IMR-90 (cell line): Measurements from ENCODE around the gene KDM5B. TPM values are rescaled to one million over a fixed set of nuclear protein-coding genes. Genes with fewer than 3 reads are reported as not detected.

Experiments used
- ATAC-seq: fragments of 200-7000 bp; cut with Tn5 transposase; 2 replicates; pipeline ENCODE4 v1.9.1; 2020; ENCODE audit warnings: low read depth, mild to moderate bottlenecking, moderate library complexity
- BruUV-seq: library from RNA; stranded (reverse); fragments of 400-500 nt; replicated peaks from 2 replicates; lab custom pipeline; 2021; lab: Mats Ljungman, UMichigan
- CTCF ChIA-PET: fragments of 300-600 bp; formaldehyde crosslinking; extraction: SDS; loops from one replicate; lab custom pipeline; 2021; ENCODE audit warnings: antibody characterized with exemption; lab: Yijun Ruan, JAX
- POLR2A ChIA-PET: fragments of 300-600 bp; sonication (Branson Sonifier 250); formaldehyde crosslinking; loops from one replicate; lab custom pipeline; 2022; ENCODE audit warnings: antibody characterized with exemption; ENCODE audit not compliant: unreplicated experiment; lab: Charles Lee
- DNase-seq: peaks from one replicate; pipeline ENCODE4 v3.0.0; 2013
- H2AFZ ChIP-seq: replicated peaks from 2 replicates; pipeline ENCODE3; 2013; ENCODE audit warnings: low read length, mild to moderate bottlenecking; ENCODE audit not compliant: poor library complexity
- H2AK5ac ChIP-seq: 2 replicates; pipeline ENCODE4 v1.6.1; 2013; ENCODE audit warnings: low read depth, low read length, inconsistent platforms
- H2AK9ac ChIP-seq: replicated peaks from 2 replicates; pipeline ENCODE3; 2013; ENCODE audit warnings: mild to moderate bottlenecking, low read depth, low read length, moderate library complexity; ENCODE audit not compliant: poor library complexity
- H2BK120ac ChIP-seq: 2 replicates; pipeline ENCODE4 v1.6.1; 2013; ENCODE audit warnings: low read depth, low read length, inconsistent platforms
- H2BK15ac ChIP-seq: 3 replicates; pipeline ENCODE4 v1.6.1; 2013; ENCODE audit warnings: low read depth, low read length, inconsistent platforms
- H2BK20ac ChIP-seq: 2 replicates; pipeline ENCODE4 v1.6.1; 2013; ENCODE audit warnings: low read depth, mild to moderate bottlenecking, inconsistent platforms, low read length, moderate library complexity
- H2BK5ac ChIP-seq: 2 replicates; pipeline ENCODE4 v1.6.1; 2013; ENCODE audit warnings: mild to moderate bottlenecking, low read depth, low read length, inconsistent platforms; ENCODE audit not compliant: poor library complexity, severe bottlenecking
- H3K14ac ChIP-seq: replicated peaks from 2 replicates; pipeline ENCODE4 v1.6.1; 2013; ENCODE audit warnings: low read depth, low read length, inconsistent platforms
- H3K18ac ChIP-seq: 2 replicates; pipeline ENCODE4 v1.6.1; 2013; ENCODE audit warnings: low read depth, low read length, control low read depth
- H3K23ac ChIP-seq: 2 replicates; pipeline ENCODE4 v1.6.1; 2013; ENCODE audit warnings: low read depth, low read length, inconsistent platforms
- H3K27ac ChIP-seq: 2 replicates; pipeline ENCODE4 v1.5.1; 2013; ENCODE audit warnings: mild to moderate bottlenecking, control low read depth, low read length; ENCODE audit not compliant: insufficient read depth
- H3K27me3 ChIP-seq: 2 replicates; pipeline ENCODE4 v1.6.1; 2013; ENCODE audit warnings: low read length; ENCODE audit not compliant: control insufficient read depth, insufficient read depth
- H3K36me3 ChIP-seq: 2 replicates; pipeline ENCODE4 v1.6.1; 2013; ENCODE audit warnings: low read length, mixed read lengths; ENCODE audit not compliant: control insufficient read depth, insufficient read depth
- H3K4ac ChIP-seq: 2 replicates; pipeline ENCODE4 v1.6.1; 2013; ENCODE audit warnings: low read depth, low read length, inconsistent platforms
- H3K4me1 ChIP-seq: 2 replicates; pipeline ENCODE4 v1.6.1; 2013; ENCODE audit warnings: low read length, mixed read lengths; ENCODE audit not compliant: control insufficient read depth, insufficient read depth
- H3K4me2 ChIP-seq: 2 replicates; pipeline ENCODE4 v1.6.1; 2013; ENCODE audit warnings: low read depth, mild to moderate bottlenecking, control low read depth, low read length, moderate library complexity
- H3K4me3 ChIP-seq: 2 replicates; pipeline ENCODE4 v1.5.1; 2013; ENCODE audit warnings: low read depth, mild to moderate bottlenecking, control low read depth, low read length, moderate library complexity; ENCODE audit not compliant: insufficient read depth
- H3K56ac ChIP-seq: 2 replicates; pipeline ENCODE4 v1.6.1; 2013; ENCODE audit warnings: low read length, inconsistent platforms; ENCODE audit not compliant: insufficient read depth; ENCODE audit errors: extremely low read depth
- H3K79me1 ChIP-seq, 2 experiments: 2 replicates each; pipeline ENCODE4 v1.6.1; 2013; ENCODE audit warnings: low read length in 2 of 2, inconsistent platforms in 1 of 2, low read depth in 1 of 2
- H3K9ac ChIP-seq: 2 replicates; pipeline ENCODE4 v1.6.1; 2013; ENCODE audit warnings: low read depth, low read length, control low read depth
- H3K9me1 ChIP-seq: 2 replicates; pipeline ENCODE4 v1.6.1; 2013; ENCODE audit warnings: low read length, inconsistent platforms; ENCODE audit not compliant: insufficient read depth
- H3K9me3 ChIP-seq: 2 replicates; pipeline ENCODE4 v1.6.1; 2013; ENCODE audit warnings: low read length; ENCODE audit not compliant: control insufficient read depth, insufficient read depth
- H4K20me1 ChIP-seq: 2 replicates; pipeline ENCODE4 v1.6.1; 2013; ENCODE audit warnings: low read length, inconsistent platforms; ENCODE audit not compliant: insufficient read depth
- H4K5ac ChIP-seq: 2 replicates; pipeline ENCODE4 v1.6.1; 2013; ENCODE audit warnings: mild to moderate bottlenecking, low read depth, low read length, control low read depth
- H4K8ac ChIP-seq, 2 experiments: 2 replicates each; pipeline ENCODE4 v1.6.1; 2013; ENCODE audit warnings: low read depth in 2 of 2, low read length in 2 of 2, control low read depth in 1 of 2, inconsistent platforms in 1 of 2
- H4K91ac ChIP-seq: 2 replicates; pipeline ENCODE4 v1.6.1; 2013; ENCODE audit warnings: low read depth, low read length, inconsistent platforms; ENCODE audit not compliant: insufficient read depth
- BHLHE40 ChIP-seq: fragments of 150-350 bp; IDR thresholded peaks from 2 replicates; pipeline ENCODE4 v1.6.1; 2016; ENCODE audit warnings: mild to moderate bottlenecking, low read depth, low read length
- CEBPB ChIP-seq: IDR thresholded peaks from 2 replicates; pipeline ENCODE4 v1.6.1; 2012; ENCODE audit warnings: low read depth, low read length, improper control_type of control experiment
- CHD1 ChIP-seq: IDR thresholded peaks from 2 replicates; pipeline ENCODE4 v1.6.1; 2012; ENCODE audit warnings: low read depth, low read length, improper control_type of control experiment
- CTCF ChIP-seq: conservative IDR thresholded peaks from 2 replicates; pipeline ENCODE4 v1.5.1; 2012; ENCODE audit warnings: mild to moderate bottlenecking, low read depth, low read length, improper control_type of control experiment
- ELK1 ChIP-seq: fragments of 150-350 bp; IDR thresholded peaks from 2 replicates; pipeline ENCODE4 v1.6.1; 2016; ENCODE audit warnings: low read depth, mild to moderate bottlenecking, low read length, moderate library complexity, borderline replicate concordance
- FOS ChIP-seq: fragments of 150-350 bp; IDR thresholded peaks from 2 replicates; pipeline ENCODE4 v1.6.1; 2016; ENCODE audit warnings: low read depth, low read length
- MAFK ChIP-seq: IDR thresholded peaks from 2 replicates; pipeline ENCODE4 v1.6.1; 2012; ENCODE audit warnings: low read depth, low read length, improper control_type of control experiment
- MXI1 ChIP-seq: IDR thresholded peaks from 2 replicates; pipeline ENCODE4 v1.6.1; 2012; ENCODE audit warnings: low read depth, mild to moderate bottlenecking, low read length, moderate library complexity, borderline replicate concordance
- NFE2L2 ChIP-seq: fragments of 150-350 bp; IDR thresholded peaks from 2 replicates; pipeline ENCODE4 v1.6.1; 2016; ENCODE audit warnings: low read depth, mild to moderate bottlenecking, low read length
- POLR2A ChIP-seq: IDR thresholded peaks from 2 replicates; pipeline ENCODE4 v1.6.1; 2012; ENCODE audit warnings: mild to moderate bottlenecking, low read depth, low read length
- RAD21 ChIP-seq: IDR thresholded peaks from 2 replicates; pipeline ENCODE4 v1.6.1; 2012; ENCODE audit warnings: low read length, improper control_type of control experiment
- RCOR1 ChIP-seq: IDR thresholded peaks from 2 replicates; pipeline ENCODE4 v1.6.1; 2012; ENCODE audit warnings: mild to moderate bottlenecking, low read length, improper control_type of control experiment; ENCODE audit not compliant: insufficient replicate concordance
- RFX5 ChIP-seq: IDR thresholded peaks from 2 replicates; pipeline ENCODE4 v1.8.0; 2012; ENCODE audit warnings: low read depth, mild to moderate bottlenecking, low read length, moderate library complexity
- SMC3 ChIP-seq: fragments of 150-350 bp; IDR thresholded peaks from 2 replicates; pipeline ENCODE4 v1.6.1; 2016; ENCODE audit warnings: low read depth, mild to moderate bottlenecking, antibody characterized with exemption, low read length, moderate library complexity
- WGBS, 2 experiments: methylation state at CpG; one replicate each; pipeline versions ENCODE4 v1.1.5 to v1.1.7; 2013; ENCODE audit warnings: missing lambda C conversion rate in 2 of 2; ENCODE audit not compliant: insufficient read length in 1 of 2; ENCODE audit errors: extremely low coverage in 2 of 2; 5-methylcytosine and 5-hydroxymethylcytosine counted together
- dilution Hi-C: fragments of 300-500 bp; cut with HindIII; formaldehyde crosslinking; loops from one replicate; pipeline ENCODE4 v1.14.3; 2018; ENCODE audit warnings: low sequenced_read_pairs; ENCODE audit not compliant: unreplicated experiment
- in situ Hi-C: fragments of 300-500 bp; cut with MboI; formaldehyde crosslinking; loops from 3 replicates; pipeline ENCODE4 v1.14.3; 2019; ENCODE audit warnings: low sequenced_read_pairs, inconsistent platforms, mixed read lengths
- intact Hi-C: fragments of 100-400 bp; cut with micrococcal nuclease; formaldehyde crosslinking; loops from 2 replicates; pipeline ENCODE4 v1.10.0; 2022
- polyA plus RNA-seq, 3 experiments: library from polyadenylated mRNA; depleted of rRNA; stranded (reverse); fragments of >200 nt; gene quantifications; 2 replicates each; pipeline ENCODE4 v1.2.3, GENCODE V29; 2012; ENCODE audit warnings: low replicate concordance in 1 of 3
- total RNA-seq: library from RNA; depleted of rRNA; stranded (reverse); fragments of >200 nt; gene quantifications from 2 replicates; pipeline ENCODE4 v1.2.3, GENCODE V29; 2012
- TF ChIP-seq, protein P1 (sequence below): fragments of 150-350 bp; IDR thresholded peaks from 2 replicates; pipeline ENCODE4 v1.6.1; 2017; ENCODE audit warnings: mild to moderate bottlenecking, antibody characterized with exemption, low read length, low read depth

The KDM5B gene
- total and polyA plus RNA-seq, 2 of the 4 experiments (the other 2 are of a cell fraction): 28.8 to 82.1 TPM

DNA sequence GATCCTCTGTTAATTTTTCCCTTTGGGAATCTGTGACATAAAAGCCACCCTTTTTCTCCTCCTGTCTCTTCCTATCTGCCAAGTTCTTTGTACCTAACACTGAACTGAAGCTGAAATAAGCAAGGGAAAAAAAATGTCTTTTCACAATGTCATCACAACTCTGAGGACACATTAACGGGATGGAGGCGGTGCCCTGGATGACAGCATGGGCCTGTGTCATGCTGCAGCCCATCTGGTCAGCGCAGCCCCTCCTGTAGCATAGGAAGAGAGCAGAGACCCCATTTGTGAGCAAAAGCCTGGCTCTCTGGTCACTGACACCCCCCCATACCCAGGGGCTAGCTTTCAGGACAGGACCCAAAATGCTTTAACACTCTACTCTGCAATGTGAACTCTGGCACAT lies 120.4 kb downstream of the KDM5B start:
- Histone ChIP-seq H3K56ac (no peak overlapping the region), H3K36me3 (no peaks in the 10 kb centered on the region), H4K91ac (no peak overlapping the region), H3K79me1 (no peaks in the 10 kb centered on the region), H2BK120ac (no peak overlapping the region), H3K4me3 (no peak overlapping the region), H3K27ac (no peak overlapping the region), H3K23ac (no peak overlapping the region), H2AFZ (no peak overlapping the region), H3K4me1 (no peaks in the 10 kb centered on the region), H2BK20ac (no peak overlapping the region), H3K9ac (no peak overlapping the region), H3K9me1 (0 out of 2 replicates have a peak, but pooled peaks cover 3% of the 10 kb centered on the region), H2AK5ac (no peak overlapping the region), H2BK5ac (no peak overlapping the region), H3K18ac (no peak overlapping the region), H3K9me3 (no peaks in the 10 kb centered on the region), H2AK9ac (no peak overlapping the region), H3K27me3 (peaks cover 67% of the 10 kb centered on the region), H3K4me2 (no peak overlapping the region), H4K8ac (no peak overlapping the region), H4K20me1 (no peaks in the 10 kb centered on the region), H3K4ac (no peak overlapping the region), H3K14ac (no peak overlapping the region), H4K5ac (no peak overlapping the region), H2BK15ac (no peak overlapping the region)
- ChIA-PET CTCF (no interaction called here), POLR2A (no interaction called here)
- WGBS, 2 experiments: no CpG with 5 or more reads among the region's 3 CpGs
- intact Hi-C loops: no loop called here
- ATAC-seq (no peak), DNase-seq (no peak)
- dilution Hi-C loops: no loop called here
- BruUV-seq: no TSS peak
- no peak for TF ChIP-seq RAD21
- TF ChIP-seq NFE2L2: no peak
- TF ChIP-seq RCOR1: no peak
- TF ChIP-seq SMC3: no peak
- TF ChIP-seq MXI1: no peak
- no peak for TF ChIP-seq ELK1
- TF ChIP-seq CTCF: no peak
- TF ChIP-seq CEBPB: no peak
- TF ChIP-seq RFX5: no peak
- TF ChIP-seq BHLHE40: no peak
- TF ChIP-seq FOS: no peak
- TF ChIP-seq MAFK: no peak
- TF ChIP-seq, protein P1, sequence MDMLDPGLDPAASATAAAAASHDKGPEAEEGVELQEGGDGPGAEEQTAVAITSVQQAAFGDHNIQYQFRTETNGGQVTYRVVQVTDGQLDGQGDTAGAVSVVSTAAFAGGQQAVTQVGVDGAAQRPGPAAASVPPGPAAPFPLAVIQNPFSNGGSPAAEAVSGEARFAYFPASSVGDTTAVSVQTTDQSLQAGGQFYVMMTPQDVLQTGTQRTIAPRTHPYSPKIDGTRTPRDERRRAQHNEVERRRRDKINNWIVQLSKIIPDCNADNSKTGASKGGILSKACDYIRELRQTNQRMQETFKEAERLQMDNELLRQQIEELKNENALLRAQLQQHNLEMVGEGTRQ: no peak
- TF ChIP-seq POLR2A: no peak
- TF ChIP-seq CHD1: no peak
- in situ Hi-C loops: no loop called here
